Measurements from ENCODE around the gene ZBTB42.

Gene ZBTB42

GRCh38 chr14:104771918-104772706 is 28.8 kb upstream of the ZBTB42 start:
- Histone ChIP-seq H2AFZ (ENCODE audit: low read depth, low read length) (no peak overlapping the region), H3K9me3 (ENCODE audit: control insufficient read depth, low read length) (no peaks in the 10 kb centered on the region), H3K4me2 (ENCODE audit: low read length, poor library complexity, severe bottlenecking) (no peak overlapping the region), H2BK15ac (ENCODE audit: low read depth, poor library complexity, severe bottlenecking) (no peak overlapping the region), H2BK5ac (ENCODE audit: low read depth, low read length, poor library complexity, severe bottlenecking) (no peak overlapping the region), H3K4ac (ENCODE audit: low read depth in 1 of 2, low read length in 2 of 2) (no peak overlapping the region), H3K4me3 (ENCODE audit: insufficient read depth in 1 of 2, low read depth in 1 of 2, low read length in 2 of 2) (no peak overlapping the region), H3K79me1 (replicated peaks; ENCODE audit: low read length, poor library complexity, severe bottlenecking) (peaks cover 19% of the 10 kb centered on the region), H2BK12ac (ENCODE audit: low read length in 2 of 2) (no peak overlapping the region), H2AK5ac (ENCODE audit: low read length, severe bottlenecking) (no peak overlapping the region), H3K9ac (ENCODE audit: low read length) (no peak overlapping the region), H3K23ac (ENCODE audit: low read length in 2 of 2) (no peak overlapping the region), H4K91ac (ENCODE audit: low read length) (no peak overlapping the region), H3K4me1 (ENCODE audit: control insufficient read depth, insufficient read depth, low read depth, low read length) (peaks cover 16% of the 10 kb centered on the region), H3K14ac (ENCODE audit: low read length in 2 of 2) (no peak overlapping the region), H4K8ac (ENCODE audit: low read length) (no peak overlapping the region), H2BK120ac (ENCODE audit: low read depth, low read length) (no peak overlapping the region), H3K36me3 (ENCODE audit: control insufficient read depth in 1 of 2, insufficient read depth in 2 of 2, low read depth in 1 of 2, low read length in 2 of 2) (peaks cover 49 to 82% of the 10 kb centered on the region in 2 experiments), H3K27ac (ENCODE audit: low read length, poor library complexity, severe bottlenecking) (no peak overlapping the region), H3K18ac (ENCODE audit: low read depth in 1 of 2, low read length in 2 of 2) (no peak overlapping the region), H3K27me3 (ENCODE audit: control insufficient read depth in 1 of 2, insufficient read depth in 1 of 2, low read length in 2 of 2) (no peaks in the 10 kb centered on the region)
- DNase-seq = no peak
- 97% methylated on average over 34 of the region's 34 CpGs for WGBS

GRCh38 chr14:104772707-104773504 is 28.0 kb upstream of the ZBTB42 start:
- Histone ChIP-seq H2BK5ac (ENCODE audit: low read depth, low read length, poor library complexity, severe bottlenecking) (no peak overlapping the region), H3K27ac (ENCODE audit: low read length, poor library complexity, severe bottlenecking) (no peak overlapping the region), H2AFZ (ENCODE audit: low read depth, low read length) (no peak overlapping the region), H4K91ac (ENCODE audit: low read length) (no peak overlapping the region), H3K14ac (ENCODE audit: low read length in 2 of 2) (no peak overlapping the region), H3K36me3 (ENCODE audit: control insufficient read depth in 1 of 2, insufficient read depth in 2 of 2, low read depth in 1 of 2, low read length in 2 of 2) (peaks cover 51 to 89% of the 10 kb centered on the region in 2 experiments), H3K4ac (ENCODE audit: low read depth in 1 of 2, low read length in 2 of 2) (no peak overlapping the region), H3K79me1 (replicated peaks; ENCODE audit: low read length, poor library complexity, severe bottlenecking) (peaks cover 23% of the 10 kb centered on the region), H3K4me2 (ENCODE audit: low read length, poor library complexity, severe bottlenecking) (no peak overlapping the region), H3K23ac (ENCODE audit: low read length in 2 of 2) (no peak overlapping the region), H3K4me3 (ENCODE audit: insufficient read depth in 1 of 2, low read depth in 1 of 2, low read length in 2 of 2) (no peak overlapping the region), H2BK15ac (ENCODE audit: low read depth, poor library complexity, severe bottlenecking) (no peak overlapping the region), H3K9ac (ENCODE audit: low read length) (no peak overlapping the region), H4K8ac (ENCODE audit: low read length) (no peak overlapping the region), H3K27me3 (ENCODE audit: control insufficient read depth in 1 of 2, insufficient read depth in 1 of 2, low read length in 2 of 2) (no peaks in the 10 kb centered on the region), H2BK120ac (ENCODE audit: low read depth, low read length) (no peak overlapping the region), H2BK12ac (ENCODE audit: low read length in 2 of 2) (no peak overlapping the region), H2AK5ac (ENCODE audit: low read length, severe bottlenecking) (no peak overlapping the region), H3K18ac (ENCODE audit: low read depth in 1 of 2, low read length in 2 of 2) (no peak overlapping the region), H3K4me1 (ENCODE audit: control insufficient read depth, insufficient read depth, low read depth, low read length) (peaks cover 24% of the 10 kb centered on the region), H3K9me3 (ENCODE audit: control insufficient read depth, low read length) (no peaks in the 10 kb centered on the region)
- 97% methylated on average over 38 of the region's 38 CpGs for WGBS
- DNase-seq = no peak

GRCh38 chr14:104773505-104774452 is 27.1 kb upstream of the ZBTB42 start:
- H3K18ac ChIP-seq (ENCODE audit: low read depth in 1 of 2, low read length in 2 of 2) = no peak overlapping the region
- H4K91ac ChIP-seq (ENCODE audit: low read length) = peak overlapping the region; percentile 56
- H3K9ac ChIP-seq (ENCODE audit: low read length) = no peak overlapping the region
- H3K27ac ChIP-seq (ENCODE audit: low read length, poor library complexity, severe bottlenecking) = no peak overlapping the region
- H3K4me2 ChIP-seq (ENCODE audit: low read length, poor library complexity, severe bottlenecking) = no peak overlapping the region
- H3K14ac ChIP-seq (ENCODE audit: low read length in 2 of 2) = no peak overlapping the region
- WGBS = 97% methylated on average over 46 of the region's 46 CpGs
- H3K9me3 ChIP-seq (ENCODE audit: control insufficient read depth, low read length) = no peaks in the 10 kb centered on the region
- no peak for DNase-seq
- no peak overlapping the region for H2AFZ ChIP-seq (ENCODE audit: low read depth, low read length)
- H2BK15ac ChIP-seq (ENCODE audit: low read depth, poor library complexity, severe bottlenecking) = no peak overlapping the region
- H3K27me3 ChIP-seq (ENCODE audit: control insufficient read depth in 1 of 2, insufficient read depth in 1 of 2, low read length in 2 of 2) = no peaks in the 10 kb centered on the region
- peaks cover 51 to 95% of the 10 kb centered on the region in 2 experiments for H3K36me3 ChIP-seq (ENCODE audit: control insufficient read depth in 1 of 2, insufficient read depth in 2 of 2, low read depth in 1 of 2, low read length in 2 of 2)
- H3K79me1 ChIP-seq (replicated peaks; ENCODE audit: low read length, poor library complexity, severe bottlenecking) = peaks cover 25% of the 10 kb centered on the region
- H2AK5ac ChIP-seq (ENCODE audit: low read length, severe bottlenecking) = no peak overlapping the region
- H2BK12ac ChIP-seq (ENCODE audit: low read length in 2 of 2) = no peak overlapping the region
- H3K4me1 ChIP-seq (ENCODE audit: control insufficient read depth, insufficient read depth, low read depth, low read length) = peaks cover 23% of the 10 kb centered on the region
- no peak overlapping the region for H3K4ac ChIP-seq (ENCODE audit: low read depth in 1 of 2, low read length in 2 of 2)
- no peak overlapping the region for H2BK5ac ChIP-seq (ENCODE audit: low read depth, low read length, poor library complexity, severe bottlenecking)
- no peak overlapping the region for H3K23ac ChIP-seq (ENCODE audit: low read length in 2 of 2)
- no peak overlapping the region for H3K4me3 ChIP-seq (ENCODE audit: insufficient read depth in 1 of 2, low read depth in 1 of 2, low read length in 2 of 2)
- no peak overlapping the region for H2BK120ac ChIP-seq (ENCODE audit: low read depth, low read length)
- H4K8ac ChIP-seq (ENCODE audit: low read length) = no peak overlapping the region
